ENCODE results near the gene STAC2.

The STAC2 gene

GRCh38 chr17:39183045-39183444 lies 42.7 kb downstream of the STAC2 start:
- Histone ChIP-seq H3K27me3 (replicated peaks; ENCODE audit: insufficient read depth, low read length) (no peaks in the 10 kb centered on the region), H3K79me2 (ENCODE audit: low read length) (no peaks in the 10 kb centered on the region), H3K27ac (ENCODE audit: low read length) (no peak overlapping the region), H2AFZ (ENCODE audit: low read length) (no peak overlapping the region), H3F3A (ENCODE audit: insufficient read depth, low read length) (no peaks in the 10 kb centered on the region), H3K4me3 (ENCODE audit: low read length) (no peak overlapping the region), H3K4me2 (ENCODE audit: low read depth, low read length) (no peak overlapping the region), H3K36me3 (replicated peaks; ENCODE audit: insufficient read depth, low read length) (peaks cover 3% of the 10 kb centered on the region), H3K9me2 (replicated peaks; ENCODE audit: insufficient read depth, low read length) (no peaks in the 10 kb centered on the region), H3K9me3 (replicated peaks; ENCODE audit: insufficient read depth, low read length) (no peaks in the 10 kb centered on the region), H3K4me1 (ENCODE audit: low read length) (no peaks in the 10 kb centered on the region), H3K9ac (ENCODE audit: low read length) (no peak overlapping the region), H4K20me1 (ENCODE audit: insufficient read depth, low read length) (no peaks in the 10 kb centered on the region)
- TF ChIP-seq CTCF (IDR thresholded peaks at IDR 0.05; ENCODE audit: low read length) = no peak
- no peak for TF ChIP-seq EZH2phosphoT487 (IDR thresholded peaks at IDR 0.05; ENCODE audit: low read length)
- no peak for TF ChIP-seq EZH2 (optimal IDR thresholded peaks at IDR 0.05; ENCODE audit: low read depth, low read length)
- no peak for DNase-seq

GRCh38 chr17:39181303-39181702 lies 44.4 kb downstream of the STAC2 start:
- H3K27ac ChIP-seq (ENCODE audit: low read length) = no peak overlapping the region
- TF ChIP-seq EZH2phosphoT487 (IDR thresholded peaks at IDR 0.05; ENCODE audit: low read length) = no peak
- TF ChIP-seq CTCF (IDR thresholded peaks at IDR 0.05; ENCODE audit: low read length) = no peak
- no peak for TF ChIP-seq EZH2 (optimal IDR thresholded peaks at IDR 0.05; ENCODE audit: low read depth, low read length)
- no peaks in the 10 kb centered on the region for H3F3A ChIP-seq (ENCODE audit: insufficient read depth, low read length)
- no peaks in the 10 kb centered on the region for H3K9me2 ChIP-seq (replicated peaks; ENCODE audit: insufficient read depth, low read length)
- H3K4me1 ChIP-seq (ENCODE audit: low read length) = no peaks in the 10 kb centered on the region
- no peak overlapping the region for H3K4me3 ChIP-seq (ENCODE audit: low read length)
- DNase-seq = no peak
- H3K79me2 ChIP-seq (ENCODE audit: low read length) = no peaks in the 10 kb centered on the region
- peaks cover 3% of the 10 kb centered on the region; the same call in 1 of the 2 replicates for H3K36me3 ChIP-seq (replicated peaks; ENCODE audit: insufficient read depth, low read length)
- H3K4me2 ChIP-seq (ENCODE audit: low read depth, low read length) = no peak overlapping the region
- H3K9me3 ChIP-seq (replicated peaks; ENCODE audit: insufficient read depth, low read length) = no peaks in the 10 kb centered on the region
- H3K9ac ChIP-seq (ENCODE audit: low read length) = no peak overlapping the region
- no peak overlapping the region for H2AFZ ChIP-seq (ENCODE audit: low read length)
- H3K27me3 ChIP-seq (replicated peaks; ENCODE audit: insufficient read depth, low read length) = no peaks in the 10 kb centered on the region
- H4K20me1 ChIP-seq (ENCODE audit: insufficient read depth, low read length) = no peaks in the 10 kb centered on the region

- no peak for TF ChIP-seq EZH2 (optimal IDR thresholded peaks at IDR 0.05; ENCODE audit: low read depth, low read length)
- no peak for TF ChIP-seq CTCF (IDR thresholded peaks at IDR 0.05; ENCODE audit: low read length)
- no peak for TF ChIP-seq EZH2phosphoT487 (IDR thresholded peaks at IDR 0.05; ENCODE audit: low read length)
- peaks cover 5% of the 10 kb centered on the region for H3K4me1 ChIP-seq (ENCODE audit: low read length)
- DNase-seq = no peak
- H2AFZ ChIP-seq (ENCODE audit: low read length) = no peak overlapping the region
- H3K4me2 ChIP-seq (ENCODE audit: low read depth, low read length) = no peak overlapping the region
- no peak overlapping the region for H3K4me3 ChIP-seq (ENCODE audit: low read length)
- no peaks in the 10 kb centered on the region for H3K9me3 ChIP-seq (replicated peaks; ENCODE audit: insufficient read depth, low read length)
- H3K27me3 ChIP-seq (replicated peaks; ENCODE audit: insufficient read depth, low read length) = no peaks in the 10 kb centered on the region
- H3K27ac ChIP-seq (ENCODE audit: low read length) = no peak overlapping the region
- no peaks in the 10 kb centered on the region for H4K20me1 ChIP-seq (ENCODE audit: insufficient read depth, low read length)
- peaks cover 2% of the 10 kb centered on the region; the same call in 1 of the 2 replicates for H3F3A ChIP-seq (ENCODE audit: insufficient read depth, low read length)
- H3K9me2 ChIP-seq (replicated peaks; ENCODE audit: insufficient read depth, low read length) = no peaks in the 10 kb centered on the region
- H3K79me2 ChIP-seq (ENCODE audit: low read length) = no peaks in the 10 kb centered on the region
- peaks cover 3% of the 10 kb centered on the region; the same call in 1 of the 2 replicates for H3K36me3 ChIP-seq (replicated peaks; ENCODE audit: insufficient read depth, low read length)
- H3K9ac ChIP-seq (ENCODE audit: low read length) = no peak overlapping the region
Observed at GRCh38 chr17:39178536-39178935, 47.2 kb downstream of the STAC2 start.

Measured in MM.1S (cell line).